ENCODE results near the gene PACSIN3. TPM values are rescaled to one million over a fixed set of nuclear protein-coding genes. Genes with fewer than 3 reads are reported as not detected.

The PACSIN3 gene
- polyA plus RNA-seq, 3 donors: 11.6 to 21.9 (median 15.0) TPM

GRCh38 chr11:47161134-47161854 is 24.9 kb downstream of the PACSIN3 start:
- 44 to 52% (median 47%) methylated on average over 14 of the region's 14 CpGs for WGBS, 3 donors
- H3K27ac ChIP-seq (ENCODE audit: low read depth, low read length): no peak overlapping the region

GRCh38 chr11:47160753-47161133 is 25.5 kb downstream of the PACSIN3 start:
- H3K27ac ChIP-seq (ENCODE audit: low read depth, low read length): no peak overlapping the region
- WGBS, 3 donors: 91 to 93% (median 91%) methylated on average over 5 of the region's 5 CpGs

GRCh38 chr11:47158242-47158641 is 28.0 kb downstream of the PACSIN3 start:
- no peak overlapping the region for H3K27ac ChIP-seq (ENCODE audit: low read depth, low read length)
- 55 to 76% (median 75%) methylated on average over 5 of the region's 5 CpGs for WGBS, 3 donors

GRCh38 chr11:47157805-47158204 is 28.4 kb downstream of the PACSIN3 start:
- 76 to 87% (median 81%) methylated on average over 8 of the region's 8 CpGs for WGBS, 3 donors
- H3K27ac ChIP-seq (ENCODE audit: low read depth, low read length): no peak overlapping the region

GRCh38 chr11:47156951-47157350 is 29.3 kb downstream of the PACSIN3 start:
- H3K27ac ChIP-seq (ENCODE audit: low read depth, low read length): no peak overlapping the region
- 90 to 91% (median 91%) methylated on average over 20 of the region's 20 CpGs for WGBS, 3 donors

GRCh38 chr11:47156333-47156732 is 29.9 kb downstream of the PACSIN3 start:
- no peak overlapping the region for H3K27ac ChIP-seq (ENCODE audit: low read depth, low read length)
- WGBS, 3 donors: 89 to 95% (median 92%) methylated on average over 6 of the region's 6 CpGs

GRCh38 chr11:47155879-47156278 is 30.4 kb downstream of the PACSIN3 start:
- H3K27ac ChIP-seq (ENCODE audit: low read depth, low read length): no peak overlapping the region
- WGBS, 3 donors: 78 to 94% (median 88%) methylated on average over 4 of the region's 4 CpGs

GRCh38 chr11:47154616-47155570 is 31.3 kb downstream of the PACSIN3 start:
- WGBS, 3 donors: 55 to 79% (median 62%) methylated on average over 18 of the region's 18 CpGs
- H3K27ac ChIP-seq (ENCODE audit: low read depth, low read length): no peak overlapping the region

GRCh38 chr11:47152953-47153950 is 33.0 kb downstream of the PACSIN3 start:
- no peak overlapping the region for H3K27ac ChIP-seq (ENCODE audit: low read depth, low read length)
- WGBS, 3 donors: 32 to 46% (median 45%) methylated on average over 11 of the region's 11 CpGs

- no peak overlapping the region for H3K27ac ChIP-seq (ENCODE audit: low read depth, low read length)
- WGBS, 3 donors: 72 to 84% (median 81%) methylated on average over 16 of the region's 16 CpGs
These were observed 33.9 kb downstream of the PACSIN3 start for GRCh38 chr11:47152126-47152952.

- no peak overlapping the region for H3K27ac ChIP-seq (ENCODE audit: low read depth, low read length)
- 49 to 73% (median 70%) methylated on average over 2 of the region's 2 CpGs for WGBS, 3 donors
These were observed 36.5 kb downstream of the PACSIN3 start for GRCh38 chr11:47149782-47150181.

- no peak overlapping the region for H3K27ac ChIP-seq (ENCODE audit: low read depth, low read length)
- WGBS, 3 donors: 29 to 67% (median 63%) methylated on average over 10 of the region's 10 CpGs
These were observed 37.2 kb downstream of the PACSIN3 start for GRCh38 chr11:47148903-47149531.

GRCh38 chr11:47148270-47148669 is 38.0 kb downstream of the PACSIN3 start:
- no peak overlapping the region for H3K27ac ChIP-seq (ENCODE audit: low read depth, low read length)
- 55 to 93% (median 87%) methylated on average over 4 of the region's 4 CpGs for WGBS, 3 donors

GRCh38 chr11:47147681-47148080 is 38.6 kb downstream of the PACSIN3 start:
- no peak overlapping the region for H3K27ac ChIP-seq (ENCODE audit: low read depth, low read length)
- WGBS, 3 donors: 96 to 97% (median 97%) methylated on average over 7 of the region's 7 CpGs

GRCh38 chr11:47147250-47147649 is 39.0 kb downstream of the PACSIN3 start:
- no peak overlapping the region for H3K27ac ChIP-seq (ENCODE audit: low read depth, low read length)
- WGBS, 3 donors: 79 to 92% (median 91%) methylated on average over 2 of the region's 2 CpGs

- 85 to 91% (median 85%) methylated on average over 3 of the region's 3 CpGs for WGBS, 3 donors
- H3K27ac ChIP-seq (ENCODE audit: low read depth, low read length): no peak overlapping the region
These were observed 41.7 kb downstream of the PACSIN3 start for GRCh38 chr11:47144541-47144940.

- H3K27ac ChIP-seq (ENCODE audit: low read depth, low read length): no peak overlapping the region
- 50 to 81% (median 67%) methylated on average over 3 of the region's 3 CpGs for WGBS, 3 donors
These were observed 42.9 kb downstream of the PACSIN3 start for GRCh38 chr11:47143322-47143721.

Data from adipose tissue (tissue), 3 donors.